Stimulated activated CD8-positive, alpha-beta memory T cell treated with anti-CD3 and anti-CD28 coated beads, Interleukin-2, amount 100 ng/mL, for 48 hours (primary cell): Measurements from ENCODE around the gene EMILIN2.
"Not testable (repeated sequence)": the region's sequence is repeated elsewhere in the genome, so short reads cannot be mapped to it uniquely, and the experiment has no call there.

ENCODE experiments used
- DNase-seq, 2 donors: peaks; one replicate each; pipeline ENCODE4 v3.0.0-alpha.2; 2020; ENCODE audit warnings: low read depth in 2 of 2

The EMILIN2 gene

DNA sequence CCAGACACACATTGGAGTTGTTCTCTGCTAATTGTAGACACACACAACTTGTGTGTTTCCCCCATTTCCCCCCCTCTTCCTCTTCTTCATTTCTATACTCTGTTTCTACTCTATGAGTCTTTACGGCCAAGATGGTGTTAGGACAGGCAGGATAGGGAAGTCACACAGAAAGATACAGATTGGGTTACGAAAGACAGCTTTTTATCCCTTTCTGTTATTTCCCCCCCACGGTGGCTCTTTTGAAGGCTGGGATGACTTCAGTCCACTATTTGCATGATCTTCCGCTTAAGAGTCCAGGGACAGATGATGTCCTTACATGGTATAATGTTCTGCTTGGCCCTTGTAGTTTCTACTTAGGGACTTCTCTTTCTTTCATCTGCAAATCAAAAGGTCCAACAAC is 1.6 kb upstream of the EMILIN2 start:
- DNase-seq = no peak

DNA sequence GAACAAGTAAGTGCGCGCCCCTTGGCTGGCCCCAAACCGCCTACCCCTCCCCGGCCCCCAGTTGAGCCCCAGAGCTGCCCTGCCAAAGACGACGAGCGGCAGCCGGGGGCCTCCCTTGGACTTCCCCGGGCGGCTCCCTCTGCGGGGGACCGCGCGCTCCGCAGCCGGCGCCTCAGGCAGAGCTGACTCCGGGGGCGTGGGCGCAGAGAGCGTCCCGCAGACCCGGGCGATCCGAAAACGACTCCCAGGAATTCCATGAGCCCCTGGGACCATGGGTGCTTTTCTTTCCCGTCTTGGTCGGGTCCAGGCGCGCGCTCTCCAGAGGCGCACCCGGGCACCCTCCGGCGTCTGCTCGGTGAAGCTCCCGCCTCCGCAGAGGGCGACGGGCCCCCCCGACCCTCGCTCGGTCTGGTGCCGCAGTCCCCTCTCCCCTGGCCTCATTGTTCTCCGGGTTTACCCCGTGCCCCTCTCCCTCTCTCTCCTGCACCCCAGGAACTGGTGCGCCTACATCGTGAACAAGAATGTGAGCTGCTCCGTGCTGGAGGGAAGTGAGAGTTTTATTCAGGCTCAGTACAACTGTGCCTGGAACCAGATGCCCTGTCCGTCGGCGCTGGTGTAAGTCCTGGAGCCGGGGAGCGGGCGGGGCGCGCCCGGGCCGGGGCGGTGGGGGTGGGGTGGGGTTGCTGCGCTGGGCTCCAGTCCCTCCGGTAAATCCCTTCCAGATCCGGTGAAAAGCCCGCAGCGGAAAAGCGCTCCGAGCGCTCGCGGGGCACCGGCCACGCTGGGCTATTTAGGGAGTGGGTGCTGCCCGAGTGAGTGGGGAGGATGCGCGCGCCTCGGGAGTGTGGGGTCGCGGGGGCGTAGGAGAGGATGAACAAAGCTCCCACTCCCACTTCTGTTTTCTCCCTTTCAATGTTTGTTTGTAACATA is 776 bp downstream of the EMILIN2 start:
- peak in 1 of 2 donors; percentile 23 for DNase-seq

DNA sequence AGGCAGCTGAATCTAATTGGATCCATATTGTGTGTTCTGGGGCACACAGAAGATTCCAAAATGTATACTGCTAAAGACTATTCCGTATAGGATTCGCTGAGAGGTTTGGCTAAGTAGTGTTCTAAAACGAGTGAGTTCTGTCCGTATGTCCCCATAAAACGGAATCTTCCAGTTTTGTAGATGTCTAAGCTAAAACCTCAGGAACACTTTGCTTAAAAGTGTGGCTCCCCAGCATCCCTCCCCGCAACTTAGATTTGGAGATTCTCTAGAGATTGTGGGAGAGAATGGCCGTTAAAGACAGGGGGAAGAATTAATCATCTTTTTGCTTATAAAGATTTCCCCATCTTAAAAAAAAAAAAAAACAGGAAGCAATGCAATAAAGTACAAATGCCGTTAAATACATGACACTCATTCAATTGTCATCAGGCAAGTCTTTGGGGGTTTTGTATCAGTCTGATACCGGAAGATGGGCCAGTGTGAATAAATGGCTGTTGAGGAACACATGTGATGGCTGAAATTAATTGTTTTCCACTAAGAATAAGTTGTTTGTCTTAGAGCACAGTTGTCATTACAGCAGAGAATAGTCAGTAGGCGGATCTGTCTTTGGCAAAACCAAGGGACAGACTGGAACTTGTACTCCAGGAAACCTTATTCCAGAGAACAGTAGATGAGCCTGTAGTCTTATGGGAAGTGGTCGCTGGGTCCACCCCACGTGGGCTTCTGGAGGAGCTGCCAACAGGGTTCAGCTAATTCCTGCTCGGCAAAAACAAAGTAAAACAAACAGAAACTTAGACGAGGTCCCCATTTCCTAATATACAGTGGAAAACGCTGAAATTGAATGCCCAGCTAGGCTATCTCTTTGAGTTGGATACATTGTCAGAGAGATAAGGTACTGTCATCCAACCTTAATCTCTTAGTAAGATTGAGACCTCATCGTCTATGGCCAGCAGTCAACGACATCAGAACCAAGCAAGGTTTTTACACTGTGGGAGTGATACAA is 1.7 kb downstream of the EMILIN2 start:
- no peak for DNase-seq

DNA sequence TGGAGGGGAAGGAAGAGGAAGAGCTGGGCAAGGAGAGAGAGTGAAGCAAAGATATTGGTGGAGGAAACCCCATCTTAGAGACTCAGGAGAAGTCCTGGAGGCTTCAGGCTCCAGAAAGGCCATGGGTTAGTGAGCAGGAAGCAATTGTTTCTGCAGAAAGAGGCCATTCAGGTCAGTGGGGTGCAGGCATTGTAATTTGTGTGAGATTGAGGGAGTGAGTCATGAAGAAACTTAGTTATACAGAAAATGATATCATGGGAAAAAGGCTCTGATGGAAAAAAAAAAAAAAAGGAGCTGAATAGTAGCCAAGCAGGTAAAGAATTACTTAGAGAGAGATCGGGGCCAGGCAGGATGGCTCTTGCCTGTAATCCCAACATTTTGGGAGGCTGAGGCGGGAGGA is 4.0 kb downstream of the EMILIN2 start:
- DNase-seq = no peak

DNA sequence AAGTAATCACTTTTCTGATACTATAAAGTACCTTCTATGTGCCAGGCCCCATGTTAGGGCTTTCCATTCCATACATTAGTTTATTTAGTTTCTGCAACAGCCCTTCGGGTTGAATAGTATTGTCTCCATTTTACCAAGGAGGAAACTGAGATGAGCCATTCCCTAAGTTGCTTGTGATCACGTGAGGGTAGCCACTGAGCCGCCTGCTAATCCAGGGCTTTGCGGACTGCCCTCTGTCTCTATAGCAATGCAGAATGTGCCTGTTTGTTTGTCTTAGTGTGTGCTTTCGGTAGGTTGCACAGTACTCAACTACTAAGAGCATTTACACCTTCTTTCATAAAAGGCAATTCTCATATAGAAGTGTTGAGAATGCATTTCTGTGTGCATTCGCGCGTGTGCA is 5.0 kb downstream of the EMILIN2 start:
- no peak for DNase-seq

DNA sequence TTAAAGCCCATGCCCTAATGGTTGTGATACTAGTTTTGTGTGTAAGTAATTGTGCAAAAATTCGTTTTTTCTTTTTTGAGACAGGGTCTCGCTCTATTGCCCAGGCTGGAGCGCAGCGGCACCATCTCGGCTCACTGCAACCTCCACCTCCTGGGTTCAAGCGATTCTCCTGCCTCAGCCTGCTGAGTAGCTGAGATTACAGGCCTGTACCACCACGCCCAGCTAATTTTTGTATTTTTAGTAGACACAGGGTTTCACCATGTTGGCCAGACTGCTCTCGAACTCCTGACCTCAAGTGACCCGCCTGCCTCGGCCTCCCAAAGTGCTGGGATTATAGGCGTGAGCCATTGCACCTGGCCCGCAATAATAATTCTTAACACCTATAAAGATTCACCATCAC is 5.7 kb downstream of the EMILIN2 start:
- DNase-seq = not testable (repeated sequence)

DNA sequence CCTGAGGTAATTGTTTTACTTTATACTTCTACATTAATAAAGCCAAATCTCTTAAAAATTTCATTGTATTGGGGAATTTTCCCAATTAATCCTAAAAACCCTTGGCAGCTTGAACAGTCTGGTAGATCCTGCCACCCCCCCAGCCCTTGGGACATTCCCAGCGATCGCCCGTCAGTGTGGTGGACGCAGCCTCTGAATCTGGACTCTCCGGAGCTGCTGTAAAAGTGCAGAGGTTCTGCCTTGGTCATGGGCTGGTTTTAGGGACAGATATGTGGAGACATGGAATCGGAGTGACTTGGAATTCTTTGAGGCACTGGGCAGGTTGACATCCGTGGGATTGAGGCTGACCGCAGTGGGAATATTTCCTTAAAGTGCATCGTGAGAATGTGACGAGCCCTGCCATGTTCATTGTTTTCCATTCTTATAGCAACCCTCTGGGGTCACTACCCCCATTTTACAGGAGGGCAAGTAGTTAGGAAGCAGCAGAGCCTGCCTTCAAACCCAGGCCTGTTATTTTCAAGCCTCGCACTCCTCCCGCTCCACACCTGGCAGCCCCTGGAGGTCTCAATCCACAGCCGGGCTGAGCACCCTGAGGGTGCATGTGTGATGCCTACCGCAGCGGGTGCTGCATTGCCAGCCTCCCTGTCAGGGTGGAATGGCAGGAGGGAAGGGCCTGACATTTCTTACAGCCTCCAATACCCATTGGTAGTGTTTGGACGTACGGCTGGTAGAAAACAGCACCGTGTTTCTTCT is 6.5 kb downstream of the EMILIN2 start:
- no peak for DNase-seq

DNA sequence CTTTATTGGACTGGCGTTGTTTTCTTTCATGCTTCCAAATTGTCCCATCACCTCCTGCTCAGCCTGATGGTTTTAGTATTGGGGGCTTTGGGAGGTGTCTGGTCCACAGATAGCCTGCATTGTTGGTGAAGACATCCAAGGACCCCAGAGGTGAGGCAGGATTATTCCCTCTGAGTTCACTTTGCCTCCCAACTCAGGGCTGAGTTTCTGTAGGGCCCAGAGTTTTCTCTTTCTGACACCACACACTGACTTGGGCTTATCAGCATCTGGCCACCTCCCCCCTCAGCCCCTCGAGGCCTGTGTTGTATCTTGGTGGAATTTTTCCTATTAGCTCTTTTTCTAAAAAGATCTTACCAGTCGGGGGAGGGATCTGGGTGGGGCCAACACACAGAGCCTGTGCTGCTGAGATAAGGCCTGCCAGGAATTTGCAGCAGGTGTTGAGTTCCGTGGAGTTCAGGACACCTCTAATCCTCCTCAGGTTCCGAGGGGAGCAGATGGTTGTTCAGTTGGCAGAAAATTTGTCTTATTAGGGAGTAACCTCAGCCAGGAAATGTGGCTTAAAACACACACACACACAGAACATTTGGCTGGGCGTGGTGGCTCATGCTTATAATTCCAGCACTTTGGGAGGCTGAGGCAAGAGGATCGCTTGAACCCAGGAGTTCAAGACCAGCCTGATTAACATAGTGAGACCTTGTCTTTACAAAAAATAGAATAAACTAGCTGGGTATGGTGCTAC is 7.3 kb downstream of the EMILIN2 start:
- no peak for DNase-seq

DNA sequence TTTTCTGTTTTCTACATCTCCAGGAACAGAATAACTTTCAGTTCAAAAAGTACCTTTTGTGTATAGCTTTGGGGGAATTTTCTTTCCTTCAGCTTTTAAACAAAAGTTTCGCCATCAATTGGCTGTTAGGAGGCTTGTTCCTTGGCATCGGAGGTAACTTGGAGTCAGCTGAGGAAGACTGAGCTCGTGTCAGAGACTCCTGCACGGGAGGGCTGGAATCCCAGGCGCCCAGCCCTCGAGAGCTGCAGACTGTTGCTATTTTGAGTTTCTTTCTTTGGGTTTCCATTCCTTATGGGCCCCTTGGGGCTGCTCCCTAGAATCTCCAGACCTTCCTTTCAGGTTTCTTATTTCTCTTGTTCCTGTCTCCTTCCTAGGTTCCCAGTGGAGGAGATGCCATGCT is 8.1 kb downstream of the EMILIN2 start:
- DNase-seq = no peak

DNA sequence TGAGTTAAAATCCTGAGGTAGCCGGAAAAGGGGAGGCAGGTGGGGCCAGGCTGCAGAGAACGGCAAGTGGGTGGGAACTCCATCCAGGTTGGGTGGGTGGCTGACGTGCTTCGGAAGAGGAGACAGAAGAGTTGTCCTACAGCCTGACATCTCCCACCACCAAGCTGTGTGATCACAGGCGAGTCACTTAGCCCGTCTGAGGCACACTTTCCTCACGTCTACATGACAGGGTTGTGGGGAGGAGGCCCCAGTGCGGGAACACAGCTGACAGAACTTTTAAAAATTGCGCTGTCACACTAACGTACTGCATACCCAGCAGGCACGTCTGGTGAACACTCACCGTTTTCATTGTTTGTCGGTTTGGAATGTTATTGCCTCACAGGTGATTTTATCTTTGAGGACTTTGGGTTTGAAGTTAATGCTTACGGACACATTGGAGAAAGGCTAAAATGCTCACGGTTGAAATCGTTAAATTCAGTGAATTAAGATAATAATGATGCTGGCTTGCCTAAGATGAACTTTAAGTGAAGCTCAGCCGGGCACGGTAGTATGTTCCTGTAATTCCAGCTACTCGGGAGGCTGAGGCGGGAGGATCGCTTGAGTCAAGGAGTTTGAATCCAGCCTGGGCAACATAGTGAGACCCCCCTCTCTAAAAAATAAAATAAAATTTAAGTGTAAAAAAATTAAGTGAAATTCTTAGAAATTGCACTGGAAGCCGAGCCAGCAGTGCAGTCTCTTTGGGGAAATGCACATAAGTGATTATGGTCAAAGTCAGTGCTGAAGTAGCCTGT is 8.9 kb downstream of the EMILIN2 start:
- no peak for DNase-seq

DNA sequence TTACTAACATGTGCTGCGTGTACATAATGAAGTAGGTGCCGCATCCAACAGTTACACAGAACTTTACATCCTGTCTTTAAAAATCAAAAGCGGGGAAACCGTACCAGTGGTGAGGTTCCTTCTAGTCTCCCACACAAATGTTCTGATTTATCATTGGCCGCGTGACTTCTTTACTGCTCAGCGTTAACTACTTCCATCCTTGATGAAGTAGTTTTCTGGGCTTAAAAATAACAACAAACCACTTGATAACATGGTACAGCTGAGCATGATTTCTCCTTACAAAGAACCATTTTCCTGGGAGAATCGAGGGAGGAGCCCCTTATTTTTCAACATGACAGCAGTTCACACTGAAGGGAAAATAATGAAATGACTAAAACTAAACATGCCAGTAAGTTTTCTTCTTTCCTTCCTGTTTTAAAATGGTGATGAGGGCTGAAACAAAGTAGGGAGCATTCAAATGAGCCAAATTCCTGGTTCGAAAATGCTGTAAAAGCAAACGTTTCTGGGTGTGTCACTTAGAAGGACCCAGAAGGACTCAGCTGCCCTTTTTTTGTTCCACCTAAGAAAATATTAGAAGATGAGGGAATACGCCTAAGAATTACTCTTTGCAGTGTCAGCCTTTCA is 9.9 kb downstream of the EMILIN2 start:
- DNase-seq = no peak

DNA sequence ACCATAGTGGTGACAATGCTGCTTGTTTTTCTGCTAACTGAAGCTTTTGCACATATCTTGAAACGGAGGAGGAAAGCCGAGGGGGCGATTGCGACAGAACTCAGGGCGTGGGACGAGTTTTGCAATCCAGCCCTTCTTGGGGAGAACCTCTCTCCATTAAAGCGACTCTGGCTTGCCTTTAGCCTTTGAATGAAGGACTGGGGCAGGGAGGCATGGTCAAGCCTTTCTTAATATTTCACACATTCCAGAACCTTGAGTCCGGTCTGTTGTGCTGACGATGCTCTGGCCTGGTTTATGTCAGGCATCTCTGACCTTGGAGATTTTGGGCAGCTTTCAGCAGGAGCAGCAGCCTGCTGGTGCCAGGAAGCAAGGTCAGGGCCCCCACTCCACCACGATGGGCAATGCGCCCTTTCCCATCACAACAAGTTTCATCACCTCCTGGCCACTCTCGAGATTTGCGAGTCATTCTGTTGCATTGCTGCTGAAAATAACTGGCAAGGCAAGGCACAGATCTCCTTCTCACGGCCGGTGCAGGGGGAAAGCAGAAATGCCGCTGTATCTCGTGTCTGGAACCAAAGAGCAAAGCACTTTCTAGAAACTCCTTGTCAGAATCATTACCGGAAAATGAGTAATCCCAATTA is 10.8 kb downstream of the EMILIN2 start:
- DNase-seq = no peak

DNA sequence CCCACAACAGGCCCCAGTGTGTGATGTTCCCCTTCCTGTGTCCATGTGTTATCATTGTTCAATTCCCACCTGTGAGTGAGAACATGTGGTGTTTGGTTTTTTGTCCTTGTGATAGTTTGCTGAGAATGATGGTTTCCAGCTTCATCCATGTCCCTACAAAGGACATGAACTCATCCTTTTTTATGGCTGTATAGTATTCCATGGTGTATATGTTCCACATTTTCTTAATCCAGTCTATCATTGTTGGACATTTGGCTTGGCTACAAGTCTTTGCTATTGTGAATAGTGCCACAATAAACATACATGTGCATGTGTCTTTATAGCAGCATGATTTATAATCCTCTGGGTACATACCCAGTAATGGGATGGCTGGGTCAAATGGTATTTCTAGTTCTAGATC is 13.6 kb downstream of the EMILIN2 start:
- DNase-seq = not testable (repeated sequence)

DNA sequence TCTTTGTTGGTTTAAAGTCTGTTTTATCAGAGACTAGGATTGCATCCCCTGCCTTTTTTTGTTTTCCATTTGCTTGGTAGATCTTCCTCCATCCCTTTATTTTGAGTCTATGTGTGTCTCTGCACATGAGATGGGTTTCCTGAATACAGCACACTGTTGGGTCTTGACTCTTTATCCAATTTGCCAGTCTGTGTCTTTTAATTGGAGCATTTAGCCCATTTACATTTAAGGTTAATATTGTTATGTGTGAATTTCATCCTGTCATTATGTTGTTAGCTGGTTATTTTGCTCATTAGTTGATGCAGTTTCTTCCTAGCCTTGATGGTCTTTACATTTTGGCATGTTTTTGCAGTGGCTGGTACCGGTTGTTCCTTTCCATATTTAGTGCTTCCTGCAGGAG is 17.2 kb downstream of the EMILIN2 start:
- not testable (repeated sequence) for DNase-seq

DNA sequence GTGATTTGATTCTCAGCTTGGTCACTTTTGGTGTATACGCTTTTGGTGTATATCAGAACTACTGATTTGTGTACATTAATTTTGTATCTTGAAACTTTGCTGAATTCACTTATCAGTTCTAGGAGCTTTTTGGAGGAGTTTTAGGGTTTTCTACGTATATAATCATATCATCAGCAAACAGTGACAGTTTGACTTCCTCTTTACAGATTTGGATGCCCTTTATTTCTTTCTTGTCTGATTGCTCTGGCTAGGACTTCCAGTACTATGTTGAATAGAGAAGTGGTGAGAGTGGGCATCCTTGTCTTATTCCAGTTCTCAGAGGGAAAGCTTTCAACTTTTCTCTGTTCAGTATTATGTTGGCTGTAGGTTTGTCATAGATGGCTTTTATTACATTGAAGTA is 19.7 kb downstream of the EMILIN2 start:
- not testable (repeated sequence) for DNase-seq

DNA sequence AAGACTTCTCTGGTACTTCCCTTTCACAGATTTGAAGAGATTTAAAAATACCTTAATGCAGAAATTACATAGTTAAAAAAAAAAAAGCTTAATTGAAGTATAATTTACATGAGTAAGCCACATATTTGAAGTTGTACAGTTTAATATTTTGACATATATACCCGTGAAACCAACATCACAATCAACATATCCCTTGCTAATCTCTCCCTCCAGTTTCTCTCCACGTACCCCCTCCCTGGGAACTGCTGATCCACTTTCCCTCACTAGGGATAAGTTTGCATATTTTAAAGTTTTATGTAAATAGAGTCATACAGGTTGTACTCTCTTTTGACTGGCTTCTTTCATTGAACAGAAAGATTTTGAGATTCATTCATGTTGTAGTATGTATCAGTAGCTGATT is 22.4 kb downstream of the EMILIN2 start:
- DNase-seq = no peak

DNA sequence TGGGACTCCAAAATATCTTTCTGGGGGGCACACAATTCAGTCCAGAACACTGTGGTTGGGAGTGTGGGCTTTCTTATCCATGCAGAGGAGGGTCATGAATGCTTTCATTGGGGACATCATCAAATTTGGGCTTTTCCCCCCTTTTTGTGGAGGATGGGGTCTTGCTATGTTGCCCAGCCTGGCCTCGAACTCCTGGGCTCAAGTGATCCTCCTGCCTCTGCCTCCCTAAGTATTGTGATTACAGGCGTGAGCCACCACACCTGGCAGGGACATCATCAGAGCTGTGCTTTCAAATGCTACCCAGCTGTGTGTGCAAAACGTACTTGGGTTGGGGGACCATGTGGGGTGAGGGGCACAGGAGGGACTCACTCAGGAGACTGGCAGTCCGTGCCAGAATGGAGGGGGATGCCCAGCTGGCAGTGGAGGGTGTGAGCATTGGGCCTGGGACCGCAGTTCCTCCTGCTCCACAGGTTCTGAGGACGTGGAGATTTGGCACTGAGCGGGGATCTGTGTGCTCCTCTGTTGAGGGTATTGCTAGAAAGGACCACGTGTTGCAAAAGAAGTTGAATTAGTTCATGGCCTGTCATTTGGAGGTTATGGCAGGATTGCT is 24.4 kb downstream of the EMILIN2 start:
- no peak for DNase-seq

DNA sequence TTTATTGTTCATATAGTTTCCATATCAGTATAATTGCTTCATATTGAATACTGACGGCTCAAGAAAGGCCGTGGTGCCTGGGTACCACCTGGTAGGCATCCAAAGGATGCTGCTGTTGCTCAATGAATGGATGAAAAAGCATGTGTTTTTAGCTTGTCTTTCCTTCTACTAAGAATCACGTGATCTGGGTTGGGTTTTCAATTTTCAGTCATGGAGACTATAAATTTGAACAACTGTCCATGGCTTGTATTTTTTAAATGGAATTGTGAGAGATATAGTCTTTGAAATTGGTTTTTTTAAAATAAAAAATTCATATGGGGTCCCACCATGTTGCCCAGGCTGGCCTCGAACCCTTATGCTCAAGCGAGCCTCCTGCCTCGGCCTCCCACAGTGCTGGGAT is 25.3 kb downstream of the EMILIN2 start:
- no peak for DNase-seq

DNA sequence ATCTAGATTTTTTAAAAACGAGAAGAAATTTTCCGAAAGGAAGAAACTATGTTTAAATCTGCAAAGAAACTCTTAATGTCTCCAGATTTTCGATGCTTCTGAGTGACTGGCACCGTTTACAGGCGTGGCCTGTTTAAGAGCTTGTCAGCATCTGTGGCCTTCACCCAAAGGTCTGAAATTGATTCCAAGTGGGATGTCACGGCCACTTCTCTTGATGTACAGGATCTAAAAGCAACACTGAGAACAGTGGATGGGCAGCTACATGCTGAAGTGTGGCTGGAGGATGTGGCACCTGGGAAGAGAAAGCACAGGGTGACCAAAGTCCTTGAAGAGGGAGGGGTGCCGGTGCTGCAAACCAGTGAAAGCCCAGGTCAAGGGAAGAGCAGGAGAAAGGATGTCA is 28.0 kb downstream of the EMILIN2 start:
- no peak for DNase-seq
